Natural killer cell treated with Interleukin-12 subunit alpha and Interleukin-12 subunit beta and Interleukin-15 and Interleukin-18, amount 100 ng/mL, for 72 hours (primary cell): ENCODE measurements around the gene HMCN1. TPM values are rescaled to one million over a fixed set of nuclear protein-coding genes. Genes with fewer than 3 reads are reported as not detected.
"Not testable (repeated sequence)": the region's sequence is repeated elsewhere in the genome, so short reads cannot be mapped to it uniquely, and the experiment has no call there.

ENCODE experiments used
- ATAC-seq, 2 donors: fragments of 150-1000 bp; cut with Tn5 transposase in 1 of 2; sonication (Bioruptor Pico), chemical (Tn5 transposase) in 1 of 2; 2 replicates each; pipeline ENCODE4 v1.10.0; 2021
- DNase-seq: peaks from one replicate; pipeline ENCODE4 v3.0.0; 2022; ENCODE audit warnings: low spot score
- H3K27ac Mint-ChIP-seq, 2 donors: 1 replicate in 1 of 2; 2 replicates in 1 of 2; pipeline ENCODE4 v1.8.0; 2022; ENCODE audit warnings: mixed read lengths in 2 of 2, mild to moderate bottlenecking in 1 of 2, moderate library complexity in 1 of 2
- H3K27me3 Mint-ChIP-seq, 2 donors: 1 replicate in 1 of 2; 2 replicates in 1 of 2; pipeline ENCODE4 v1.8.0; 2022; ENCODE audit warnings: mixed read lengths in 2 of 2
- H3K36me3 Mint-ChIP-seq: one replicate; pipeline ENCODE4 v1.8.0; 2022; ENCODE audit warnings: mixed read lengths
- H3K4me1 Mint-ChIP-seq, 2 donors: 1 replicate in 1 of 2; 2 replicates in 1 of 2; pipeline ENCODE4 v1.8.0; 2022; ENCODE audit warnings: low read depth in 2 of 2, mixed read lengths in 2 of 2, mild to moderate bottlenecking in 1 of 2
- H3K4me3 Mint-ChIP-seq: one replicate; pipeline ENCODE4 v1.8.0; 2022; ENCODE audit warnings: mixed read lengths
- H3K9me3 Mint-ChIP-seq: 2 replicates; pipeline ENCODE4 v1.8.0; 2022; ENCODE audit warnings: mixed read lengths
- total RNA-seq, 2 donors: library from RNA; stranded (reverse); gene quantifications; one replicate each; pipeline ENCODE4 v1.2.3, GENCODE V29; 2022

HMCN1 gene
- total RNA-seq, 2 donors from 2014 or later: 1.1 to 1.4 TPM

DNA sequence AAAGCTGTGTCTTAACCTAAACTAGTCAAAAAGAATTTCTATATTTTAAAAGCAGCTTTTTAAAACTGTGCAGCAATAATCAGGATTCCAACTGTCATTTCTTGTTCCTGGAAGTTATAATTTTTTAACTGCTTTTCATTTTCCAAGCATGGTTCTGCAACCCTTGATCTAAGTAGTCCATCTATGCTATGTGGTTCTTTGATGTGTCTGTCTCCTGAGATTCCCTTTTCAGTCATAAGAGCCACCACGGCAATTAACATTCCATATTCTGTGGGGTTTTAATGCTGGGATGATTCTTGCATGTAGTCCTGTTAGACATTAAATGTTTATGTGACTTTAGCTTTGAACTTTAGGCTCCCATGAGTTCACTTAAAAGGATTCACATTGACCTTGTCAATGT lies 420.5 kb downstream of the HMCN1 start:
- Mint-ChIP-seq H3K4me3 (no peak overlapping the region), H3K27me3 (no peaks in the 10 kb centered on the region), H3K4me1 (no peaks in the 10 kb centered on the region), H3K27ac (no peak overlapping the region), H3K36me3 (no peaks in the 10 kb centered on the region), H3K9me3 (no peaks in the 10 kb centered on the region)
- no peak for ATAC-seq
- DNase-seq: no peak

DNA sequence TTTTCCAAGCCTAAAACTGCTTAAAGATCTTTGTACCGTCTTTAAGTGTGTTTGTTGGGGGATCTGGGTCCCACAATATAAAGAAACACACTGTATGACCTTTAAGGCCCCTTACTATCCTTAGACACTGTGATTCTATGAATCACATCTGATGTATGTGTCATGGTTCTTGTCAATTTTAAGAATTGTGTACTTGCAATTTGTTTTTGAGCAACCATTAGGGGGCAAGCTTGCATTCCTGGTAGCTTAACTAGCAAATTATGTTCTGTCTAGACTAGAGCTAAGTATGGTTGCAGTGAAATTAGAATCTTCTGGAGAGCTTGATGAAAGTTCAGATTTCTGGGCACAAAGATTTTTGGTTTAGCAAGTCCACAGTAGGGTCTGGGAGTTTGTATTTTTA lies 421.4 kb downstream of the HMCN1 start:
- no peak overlapping the region for H3K27ac Mint-ChIP-seq
- H3K36me3 Mint-ChIP-seq: no peaks in the 10 kb centered on the region
- ATAC-seq (no peak), DNase-seq (no peak)
- H3K9me3 Mint-ChIP-seq: peaks cover 3% of the 10 kb centered on the region
- no peak overlapping the region for H3K4me3 Mint-ChIP-seq
- no peaks in the 10 kb centered on the region for H3K27me3 Mint-ChIP-seq
- no peaks in the 10 kb centered on the region for H3K4me1 Mint-ChIP-seq

DNA sequence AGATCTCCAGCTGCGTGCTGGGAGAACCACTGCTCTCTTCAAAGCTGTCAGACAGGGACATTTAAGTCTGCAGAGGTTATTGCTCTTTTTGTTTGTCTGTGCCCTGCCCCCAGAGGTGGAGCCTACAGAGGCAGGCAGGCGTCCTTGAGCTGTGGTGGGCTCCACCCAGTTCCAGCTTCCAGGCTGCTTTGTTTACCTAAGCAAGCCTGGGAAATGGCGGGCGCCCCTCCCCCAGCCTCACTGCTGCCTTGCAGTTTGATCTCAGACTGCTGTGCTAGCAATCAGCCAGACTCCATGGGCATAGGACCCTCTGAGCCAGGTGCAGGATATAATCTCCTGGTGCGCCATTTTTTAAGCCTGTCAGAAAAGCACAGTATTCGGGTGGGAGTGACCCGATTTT lies 428.7 kb downstream of the HMCN1 start:
- not testable (repeated sequence) for H3K4me3 Mint-ChIP-seq

DNA sequence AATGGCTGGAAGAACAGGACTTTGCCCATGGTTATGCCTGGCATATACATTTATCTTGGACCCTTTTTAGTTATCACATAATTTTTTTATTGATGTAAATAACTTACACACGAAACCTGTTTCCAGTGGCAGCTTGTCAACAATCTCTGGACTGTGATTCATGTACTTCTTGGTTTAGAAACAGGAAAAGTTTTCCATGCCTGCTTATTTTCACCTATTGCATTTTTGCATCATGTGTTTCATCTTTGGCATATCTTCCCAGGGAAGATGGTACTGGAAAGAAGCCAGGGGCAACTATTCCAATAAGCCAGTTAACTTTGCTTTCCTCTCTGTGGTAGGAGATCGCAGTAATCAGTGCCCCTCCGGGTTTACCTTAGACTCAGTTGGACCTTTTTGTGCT lies 430.6 kb downstream of the HMCN1 start:
- H3K4me1 Mint-ChIP-seq: no peaks in the 10 kb centered on the region
- no peak for DNase-seq
- peaks cover 9% of the 10 kb centered on the region for H3K9me3 Mint-ChIP-seq
- H3K4me3 Mint-ChIP-seq: no peak overlapping the region
- H3K36me3 Mint-ChIP-seq: no peaks in the 10 kb centered on the region
- peaks cover 0 to 8% of the 10 kb centered on the region in 2 donors for H3K27me3 Mint-ChIP-seq
- H3K27ac Mint-ChIP-seq: no peak overlapping the region
- no peak for ATAC-seq

More for the DNA sequence above, 428.7 kb downstream of the HMCN1 start:
- H3K27ac Mint-ChIP-seq, DNase-seq, ATAC-seq, H3K9me3 Mint-ChIP-seq, H3K4me1 Mint-ChIP-seq, H3K27me3 Mint-ChIP-seq, H3K36me3 Mint-ChIP-seq: not testable (repeated sequence)

DNA sequence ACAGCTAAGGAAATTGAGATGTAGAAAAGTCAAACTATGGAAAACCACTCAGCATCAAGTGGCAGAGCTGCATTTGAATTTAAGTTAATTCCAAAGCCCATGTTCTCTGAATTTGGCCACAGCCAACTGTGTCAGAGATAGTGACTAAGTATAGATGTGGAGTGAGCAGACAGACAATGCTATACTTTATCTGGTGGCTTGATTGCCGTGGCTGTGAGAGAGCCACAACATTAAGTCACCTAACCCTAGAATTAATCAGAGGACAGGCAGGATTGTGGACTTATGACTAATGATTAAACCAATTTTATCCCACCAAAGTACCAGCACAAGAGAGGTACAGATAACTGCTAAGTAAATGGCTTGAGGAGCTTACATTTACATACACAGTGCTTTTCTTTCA lies 431.1 kb downstream of the HMCN1 start:
- Mint-ChIP-seq H3K27ac (no peak overlapping the region), H3K9me3 (peaks cover 9% of the 10 kb centered on the region), H3K4me3 (no peak overlapping the region), H3K27me3 (peaks cover 0 to 8% of the 10 kb centered on the region in 2 donors), H3K36me3 (no peaks in the 10 kb centered on the region), H3K4me1 (no peaks in the 10 kb centered on the region)
- DNase-seq (no peak), ATAC-seq (no peak)

DNA sequence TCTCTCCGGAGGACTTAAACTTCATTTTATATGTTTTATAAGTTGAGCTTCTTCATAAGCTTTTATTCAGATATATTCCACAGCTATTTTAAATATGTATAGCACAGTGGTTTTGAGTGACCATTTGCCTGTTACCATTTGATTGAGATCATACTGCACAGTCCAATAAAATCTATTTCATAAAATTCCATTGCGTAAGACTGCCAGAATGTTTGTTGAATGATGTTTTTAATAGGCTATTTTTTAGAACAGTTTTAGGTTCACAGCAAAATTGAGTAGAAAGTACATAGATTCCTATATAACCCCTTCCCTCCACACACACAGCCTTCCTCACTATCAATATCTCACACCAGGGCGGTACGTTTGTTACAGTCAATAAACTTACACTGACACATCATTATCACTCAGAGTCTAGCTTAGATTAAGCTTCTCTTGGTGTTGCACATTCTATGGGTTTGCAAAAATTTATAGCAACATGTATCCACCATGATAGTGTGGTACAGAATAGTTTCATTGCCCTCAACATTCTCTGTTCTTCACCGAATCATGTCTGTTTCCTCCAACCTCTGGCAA lies 433.0 kb downstream of the HMCN1 start:
- no peak for ATAC-seq
- peaks cover 0 to 8% of the 10 kb centered on the region in 2 donors for H3K27me3 Mint-ChIP-seq
- no peaks in the 10 kb centered on the region for H3K4me1 Mint-ChIP-seq
- no peak overlapping the region for H3K27ac Mint-ChIP-seq
- no peaks in the 10 kb centered on the region for H3K36me3 Mint-ChIP-seq
- H3K9me3 Mint-ChIP-seq: no peaks in the 10 kb centered on the region
- no peak for DNase-seq
- no peak overlapping the region for H3K4me3 Mint-ChIP-seq

DNA sequence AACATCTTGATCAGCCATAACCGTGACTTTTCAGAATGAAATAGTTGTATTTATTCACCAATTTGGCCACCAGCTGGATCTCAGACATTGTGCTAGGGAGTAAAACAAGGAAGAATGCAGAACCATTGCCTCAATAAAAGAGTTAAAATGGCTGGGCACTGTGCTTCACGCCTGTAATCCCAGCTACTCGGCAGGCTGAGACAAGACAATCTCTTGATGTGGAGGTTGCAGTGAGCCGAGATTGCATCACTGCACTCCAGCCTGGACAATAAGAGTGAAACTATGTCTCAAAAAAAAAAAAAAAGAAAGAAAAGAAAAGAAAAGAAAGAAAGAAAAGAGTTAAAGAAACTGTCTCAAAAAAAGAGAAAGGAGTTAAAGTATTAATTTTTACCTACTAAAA lies 441.4 kb downstream of the HMCN1 start:
- H3K27me3 Mint-ChIP-seq: peaks cover 3 to 6% of the 10 kb centered on the region in 2 donors

DNA sequence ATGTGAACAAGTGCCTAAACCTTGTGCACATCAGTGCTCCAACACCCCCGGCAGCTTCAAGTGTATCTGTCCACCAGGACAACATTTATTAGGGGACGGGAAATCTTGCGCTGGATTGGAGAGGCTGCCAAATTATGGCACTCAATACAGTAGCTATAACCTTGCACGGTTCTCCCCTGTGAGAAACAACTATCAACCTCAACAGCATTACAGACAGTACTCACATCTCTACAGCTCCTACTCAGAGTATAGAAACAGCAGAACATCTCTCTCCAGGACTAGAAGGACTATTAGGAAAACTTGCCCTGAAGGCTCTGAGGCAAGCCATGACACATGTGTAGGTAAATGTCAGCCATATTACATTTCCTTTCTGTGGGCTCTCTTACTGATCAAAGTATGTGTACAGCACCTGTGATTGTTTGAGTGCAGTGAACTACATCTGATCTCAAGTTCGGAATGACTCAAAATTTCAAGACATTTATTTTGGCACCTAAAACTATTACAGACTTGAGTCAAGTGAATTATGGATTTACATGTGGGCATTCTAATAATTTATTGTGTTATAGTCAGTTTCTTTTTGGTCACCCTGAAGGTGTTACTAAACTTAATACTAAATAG lies 444.3 kb downstream of the HMCN1 start:
- Mint-ChIP-seq H3K27ac (no peak overlapping the region), H3K4me1 (no peaks in the 10 kb centered on the region), H3K9me3 (peaks cover 4% of the 10 kb centered on the region), H3K36me3 (no peaks in the 10 kb centered on the region), H3K27me3 (peaks cover 3 to 6% of the 10 kb centered on the region in 2 donors), H3K4me3 (no peak overlapping the region)
- ATAC-seq (no peak), DNase-seq (no peak)

More for the DNA sequence above, 441.4 kb downstream of the HMCN1 start:
- DNase-seq (no peak), ATAC-seq (no peak)
- Mint-ChIP-seq H3K36me3 (no peaks in the 10 kb centered on the region), H3K4me3 (no peak overlapping the region), H3K9me3 (peaks cover 4% of the 10 kb centered on the region), H3K4me1 (no peaks in the 10 kb centered on the region), H3K27ac (no peak overlapping the region)

DNA sequence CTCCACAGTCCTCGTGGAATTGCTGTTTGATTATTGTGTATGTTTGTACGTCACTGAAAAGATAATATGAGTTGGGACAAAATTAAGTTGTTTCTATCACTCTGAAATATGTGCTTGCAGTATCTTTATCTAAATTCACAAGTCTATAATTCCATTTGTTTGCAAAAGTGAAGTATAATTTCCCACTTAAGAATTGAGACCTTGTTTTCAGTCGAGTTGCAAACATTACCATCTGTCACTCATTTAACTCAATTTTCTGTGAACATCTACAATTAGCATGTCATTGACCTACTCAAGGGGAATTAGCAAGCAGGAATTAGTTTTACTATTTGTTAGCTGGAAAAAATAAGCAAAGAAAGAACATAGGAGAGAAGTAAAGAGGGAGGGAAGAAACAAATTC lies 445.0 kb downstream of the HMCN1 start:
- H3K4me1 Mint-ChIP-seq: no peaks in the 10 kb centered on the region
- ATAC-seq: no peak
- H3K4me3 Mint-ChIP-seq: no peak overlapping the region
- no peaks in the 10 kb centered on the region for H3K36me3 Mint-ChIP-seq
- H3K27me3 Mint-ChIP-seq: peaks cover 0 to 6% of the 10 kb centered on the region in 2 donors
- H3K27ac Mint-ChIP-seq: no peak overlapping the region
- H3K9me3 Mint-ChIP-seq: no peaks in the 10 kb centered on the region
- DNase-seq: no peak

DNA sequence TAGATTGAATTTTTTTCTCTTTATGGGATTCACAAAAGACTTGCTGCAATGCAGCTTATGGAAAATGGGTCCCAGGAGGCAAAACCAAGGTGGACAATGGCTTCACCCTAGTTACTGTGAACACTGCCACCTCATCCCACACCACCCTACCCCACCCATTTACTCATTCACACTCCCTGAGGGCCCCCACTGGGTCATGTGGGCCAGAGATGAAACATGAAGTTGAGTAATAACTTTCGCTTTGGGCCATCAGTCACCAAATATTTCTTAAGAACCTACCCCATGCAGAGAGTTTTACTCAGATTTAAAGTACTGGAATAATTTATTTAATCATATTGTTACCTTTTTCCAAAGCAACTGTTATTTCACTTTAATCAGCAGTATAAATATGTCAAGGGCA lies 449.0 kb downstream of the HMCN1 start:
- Mint-ChIP-seq H3K9me3 (no peaks in the 10 kb centered on the region), H3K4me1 (no peaks in the 10 kb centered on the region), H3K4me3 (no peak overlapping the region), H3K36me3 (no peaks in the 10 kb centered on the region), H3K27me3 (no peaks in the 10 kb centered on the region), H3K27ac (no peak overlapping the region)
- DNase-seq: no peak
- peak in 1 of 2 donors; percentile 83 for ATAC-seq

DNA sequence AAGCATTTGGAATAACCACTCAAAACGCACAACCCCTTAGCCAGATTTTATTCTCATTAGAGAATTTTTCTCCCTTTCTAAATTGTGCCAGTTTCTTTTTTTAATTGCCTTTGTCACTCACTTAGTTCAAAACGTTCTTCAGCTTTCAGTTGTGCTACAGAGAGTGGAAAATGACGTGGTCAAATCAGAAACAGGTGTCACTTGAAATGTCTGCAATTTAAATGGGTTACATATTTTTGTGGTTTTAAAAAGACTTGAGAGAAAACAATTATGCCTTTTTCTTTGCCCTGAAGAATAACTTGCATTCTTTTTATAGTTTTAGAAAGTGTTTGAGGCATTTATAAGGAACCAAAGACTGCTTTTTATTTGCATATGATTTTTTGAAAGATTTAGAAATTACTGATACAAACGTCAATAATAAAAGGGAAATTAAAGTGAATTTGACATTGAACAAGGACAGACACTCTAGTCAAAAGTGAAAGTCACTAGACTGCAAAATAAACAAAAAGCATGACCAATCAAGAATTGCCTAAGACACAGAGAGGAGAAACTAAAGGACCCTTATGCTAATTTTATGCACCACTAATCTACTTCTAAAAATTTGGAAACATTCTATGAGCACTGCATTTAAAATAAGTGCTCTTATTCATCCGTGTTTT lies 449.9 kb downstream of the HMCN1 start:
- H3K27ac Mint-ChIP-seq: no peak overlapping the region
- no peaks in the 10 kb centered on the region for H3K36me3 Mint-ChIP-seq
- ATAC-seq (no peak), DNase-seq (no peak)
- H3K4me1 Mint-ChIP-seq: no peaks in the 10 kb centered on the region
- no peaks in the 10 kb centered on the region for H3K27me3 Mint-ChIP-seq
- no peaks in the 10 kb centered on the region for H3K9me3 Mint-ChIP-seq
- no peak overlapping the region for H3K4me3 Mint-ChIP-seq

DNA sequence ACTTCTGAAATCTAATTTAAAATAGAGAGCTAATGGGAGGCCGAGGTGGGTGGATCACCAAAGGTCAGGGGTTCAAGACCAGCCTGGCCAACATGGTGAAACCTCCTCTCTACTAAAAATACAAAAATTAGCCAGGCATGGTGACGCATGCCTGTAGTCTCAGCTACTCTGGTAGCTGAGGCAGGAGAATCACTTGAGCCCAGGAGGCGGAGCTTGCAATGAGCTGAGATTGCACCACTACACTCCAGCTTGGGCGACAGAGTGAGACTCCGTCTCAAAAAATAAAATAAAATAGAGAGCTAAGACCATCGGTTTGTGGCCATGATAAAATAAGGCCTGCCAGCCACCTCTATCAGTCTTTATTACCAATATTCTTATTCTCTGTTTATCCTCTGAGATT lies 452.1 kb downstream of the HMCN1 start:
- not testable (repeated sequence) for H3K27ac Mint-ChIP-seq, H3K27me3 Mint-ChIP-seq

DNA sequence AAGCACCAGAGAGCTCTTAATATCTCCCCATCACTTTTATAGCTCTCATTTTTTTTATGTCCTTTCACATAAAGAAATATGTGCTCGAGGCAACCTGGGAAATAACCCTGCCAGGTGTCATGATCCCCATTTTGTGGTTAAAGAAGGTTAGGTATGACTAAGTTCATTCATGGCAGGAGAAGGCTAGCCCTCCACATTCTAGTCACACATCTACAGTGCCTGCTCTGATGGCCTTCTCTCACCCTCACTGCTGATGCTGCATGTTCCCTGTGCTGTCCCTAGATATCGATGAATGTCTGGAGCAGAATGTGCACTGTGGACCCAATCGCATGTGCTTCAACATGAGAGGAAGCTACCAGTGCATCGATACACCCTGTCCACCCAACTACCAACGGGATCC lies 453.4 kb downstream of the HMCN1 start:
- Mint-ChIP-seq H3K4me3 (no peak overlapping the region), H3K27ac (no peak overlapping the region), H3K9me3 (no peaks in the 10 kb centered on the region), H3K27me3 (no peaks in the 10 kb centered on the region), H3K36me3 (no peaks in the 10 kb centered on the region), H3K4me1 (no peaks in the 10 kb centered on the region)
- no peak for DNase-seq
- no peak for ATAC-seq

More for the DNA sequence above, 452.1 kb downstream of the HMCN1 start:
- DNase-seq, ATAC-seq, H3K36me3 Mint-ChIP-seq, H3K9me3 Mint-ChIP-seq, H3K4me3 Mint-ChIP-seq, H3K4me1 Mint-ChIP-seq: not testable (repeated sequence)

DNA sequence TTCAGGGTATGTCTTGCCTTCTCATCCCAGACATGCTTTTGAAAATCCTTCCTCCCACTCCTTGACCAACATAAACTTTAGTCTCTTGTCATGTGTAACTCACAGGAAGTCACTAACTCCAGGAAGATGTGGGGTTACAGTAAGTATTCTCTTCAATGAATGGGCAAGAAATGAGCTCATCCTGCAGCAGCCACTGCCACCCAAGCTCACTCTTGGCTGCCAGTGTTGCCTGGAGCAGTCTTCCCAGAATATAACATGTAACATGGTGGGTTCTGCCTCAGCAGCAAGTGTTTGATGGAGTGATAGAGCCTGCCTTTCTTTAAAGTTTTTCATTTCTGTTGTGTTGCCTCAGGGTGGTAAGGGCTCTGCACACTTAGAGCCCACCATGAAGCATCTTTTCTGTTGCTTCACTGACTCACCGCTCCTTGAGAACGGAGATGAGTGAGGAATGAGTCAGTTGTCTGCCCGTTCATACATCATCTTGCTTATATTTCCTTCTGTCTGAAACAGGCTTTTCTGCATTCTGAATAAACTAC lies 453.9 kb downstream of the HMCN1 start:
- H3K4me1 Mint-ChIP-seq: no peaks in the 10 kb centered on the region
- H3K27ac Mint-ChIP-seq: no peak overlapping the region
- no peaks in the 10 kb centered on the region for H3K27me3 Mint-ChIP-seq
- no peaks in the 10 kb centered on the region for H3K36me3 Mint-ChIP-seq
- no peaks in the 10 kb centered on the region for H3K9me3 Mint-ChIP-seq
- ATAC-seq: no peak
- no peak for DNase-seq
- H3K4me3 Mint-ChIP-seq: no peak overlapping the region
